ENCODE results near the gene HTT.

GRCh38 chr4:3248811-3249661, 174.6 kb downstream of the HTT start, which contains the start of gene MSANTD1:
- TF ChIP-seq CTCF (IDR thresholded peaks at IDR 0.05) (no peak), POLR2A (IDR thresholded peaks at IDR 0.05) (no peak)
